ENCODE results near the gene ASTL. TPM values are rescaled to one million over a fixed set of nuclear protein-coding genes. Genes with fewer than 3 reads are reported as not detected.

ASTL gene
- total RNA-seq, 2 experiments from 2014 or later, result 0.49 TPM; not detected in 1

DNA sequence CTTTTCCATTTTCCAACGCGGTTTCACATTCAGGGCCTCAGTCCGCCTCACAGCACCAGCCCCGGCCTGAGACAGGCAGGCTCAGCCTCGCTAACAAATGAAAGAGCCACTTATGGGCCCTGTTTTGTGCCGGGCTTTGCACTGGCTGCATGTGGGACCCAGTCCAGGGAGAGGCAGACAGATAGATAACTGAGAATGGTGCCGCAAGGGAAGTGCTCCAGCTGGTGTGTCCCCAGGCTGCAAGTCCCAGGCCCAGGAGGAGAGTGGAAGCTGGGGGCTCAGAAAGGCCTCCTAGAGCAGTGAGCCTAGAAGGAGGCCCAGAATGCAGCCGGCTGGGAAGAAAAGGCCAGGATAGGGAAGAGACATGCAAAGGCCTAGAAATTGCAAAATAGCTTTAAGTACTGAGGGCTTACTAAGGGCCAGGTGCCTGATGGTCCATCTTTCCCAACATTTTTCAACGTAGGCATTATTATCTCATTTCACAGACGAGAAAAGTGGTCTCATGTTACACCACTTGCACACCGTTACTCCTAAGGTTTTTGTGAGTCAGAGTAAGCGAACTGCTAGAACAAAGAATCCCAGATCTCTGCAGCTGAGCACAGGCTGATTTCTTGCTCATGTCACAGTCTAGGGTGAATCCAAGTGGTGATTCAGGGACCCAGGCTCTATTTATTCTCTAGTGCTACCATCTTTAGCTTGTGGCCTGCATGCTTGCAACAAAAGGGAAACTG is 47.9 kb downstream of the ASTL start:
- Histone ChIP-seq H4K20me1 (ENCODE audit: insufficient read depth, low read length) (no peaks in the 10 kb centered on the region), H3K4me3 (ENCODE audit: low read depth, low read length, poor library complexity, severe bottlenecking) (no peak overlapping the region), H3K79me2 (ENCODE audit: insufficient read depth, low read depth, low read length) (no peaks in the 10 kb centered on the region), H3K27ac (ENCODE audit: low read depth, low read length, poor library complexity, severe bottlenecking) (no peak overlapping the region), H3K9me2 (ENCODE audit: insufficient read depth, low read length) (no peaks in the 10 kb centered on the region), H3K4me2 (ENCODE audit: low read length) (no peak overlapping the region), H3K9me3 (ENCODE audit: low read length) (no peaks in the 10 kb centered on the region), H3K4me1 (ENCODE audit: insufficient read depth, low read length, poor library complexity, severe bottlenecking) (no peaks in the 10 kb centered on the region), H3K36me3 (ENCODE audit: insufficient read depth, low read length) (no peaks in the 10 kb centered on the region), H2AFZ (ENCODE audit: low read length) (no peak overlapping the region)
- no peak for DNase-seq (ENCODE audit: low spot score)
- ChIA-PET CTCF (ENCODE audit: unreplicated experiment) (no interaction called here), POLR2A (interaction anchor here (0.5 kb wide), 1 partner anchor 755 kb away, joined by 3 read pairs; no protein-coding TSS in a partner anchor)
- no TSS peak for BruUV-seq (replicated peaks)
- intact Hi-C loops (cut with micrococcal nuclease; ENCODE audit: unreplicated experiment), result no loop called here
- TF ChIP-seq EZH2phosphoT487 (IDR thresholded peaks at IDR 0.05; ENCODE audit: borderline replicate concordance, low read depth, low read length), result no peak
- TF ChIP-seq, protein P1, sequence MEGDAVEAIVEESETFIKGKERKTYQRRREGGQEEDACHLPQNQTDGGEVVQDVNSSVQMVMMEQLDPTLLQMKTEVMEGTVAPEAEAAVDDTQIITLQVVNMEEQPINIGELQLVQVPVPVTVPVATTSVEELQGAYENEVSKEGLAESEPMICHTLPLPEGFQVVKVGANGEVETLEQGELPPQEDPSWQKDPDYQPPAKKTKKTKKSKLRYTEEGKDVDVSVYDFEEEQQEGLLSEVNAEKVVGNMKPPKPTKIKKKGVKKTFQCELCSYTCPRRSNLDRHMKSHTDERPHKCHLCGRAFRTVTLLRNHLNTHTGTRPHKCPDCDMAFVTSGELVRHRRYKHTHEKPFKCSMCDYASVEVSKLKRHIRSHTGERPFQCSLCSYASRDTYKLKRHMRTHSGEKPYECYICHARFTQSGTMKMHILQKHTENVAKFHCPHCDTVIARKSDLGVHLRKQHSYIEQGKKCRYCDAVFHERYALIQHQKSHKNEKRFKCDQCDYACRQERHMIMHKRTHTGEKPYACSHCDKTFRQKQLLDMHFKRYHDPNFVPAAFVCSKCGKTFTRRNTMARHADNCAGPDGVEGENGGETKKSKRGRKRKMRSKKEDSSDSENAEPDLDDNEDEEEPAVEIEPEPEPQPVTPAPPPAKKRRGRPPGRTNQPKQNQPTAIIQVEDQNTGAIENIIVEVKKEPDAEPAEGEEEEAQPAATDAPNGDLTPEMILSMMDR (conservative IDR thresholded peaks at IDR 0.05; ENCODE audit: low read length), result no peak

DNA sequence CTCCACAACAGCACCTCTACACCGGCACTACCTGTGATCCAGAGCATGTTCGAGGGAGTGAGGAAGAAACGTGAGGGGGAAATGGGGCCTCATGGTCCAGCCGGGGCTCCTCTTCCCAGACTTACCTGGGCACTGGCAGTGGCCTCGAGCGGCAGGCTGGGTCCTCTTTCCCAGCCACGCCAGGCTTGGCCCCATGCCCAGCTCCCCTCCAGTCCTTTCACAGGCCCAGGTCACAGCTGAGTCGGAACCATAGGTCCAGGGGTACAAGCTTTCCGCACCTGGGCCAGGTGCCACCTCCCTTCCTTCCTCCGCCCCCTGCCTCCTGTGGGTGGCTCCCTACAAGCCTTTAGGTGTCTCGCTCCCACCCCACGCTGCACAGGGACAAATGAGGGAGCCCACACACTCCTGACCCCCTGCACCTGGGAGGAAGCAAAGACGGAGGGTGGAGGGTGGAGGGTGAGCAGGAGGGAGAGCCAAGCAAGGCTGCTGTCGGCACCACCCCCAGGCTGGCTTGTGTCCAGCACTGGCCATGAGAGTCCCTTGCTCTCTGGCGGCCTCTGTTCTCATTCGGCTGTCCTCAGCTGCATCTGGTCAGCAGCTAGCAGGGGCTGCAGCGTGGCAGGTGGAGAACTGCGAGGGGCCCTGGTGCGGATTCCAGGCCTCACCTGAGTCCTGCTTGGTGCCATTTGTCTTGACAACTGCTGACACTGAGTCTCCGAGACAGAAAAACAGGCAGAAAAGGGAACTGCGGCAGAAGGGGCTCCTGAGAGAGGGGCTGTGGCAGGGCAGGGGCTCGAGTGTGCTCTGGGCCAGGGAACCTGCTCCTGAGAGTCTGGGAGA is 48.7 kb downstream of the ASTL start:
- no TSS peak for BruUV-seq (replicated peaks)
- Histone ChIP-seq H3K79me2 (ENCODE audit: insufficient read depth, low read depth, low read length) (no peaks in the 10 kb centered on the region), H4K20me1 (ENCODE audit: insufficient read depth, low read length) (no peaks in the 10 kb centered on the region), H3K36me3 (ENCODE audit: insufficient read depth, low read length) (no peaks in the 10 kb centered on the region), H3K9me3 (ENCODE audit: low read length) (no peaks in the 10 kb centered on the region), H3K4me2 (ENCODE audit: low read length) (no peak overlapping the region), H3K4me3 (ENCODE audit: low read depth, low read length, poor library complexity, severe bottlenecking) (no peak overlapping the region), H3K27ac (ENCODE audit: low read depth, low read length, poor library complexity, severe bottlenecking) (no peak overlapping the region), H3K4me1 (ENCODE audit: insufficient read depth, low read length, poor library complexity, severe bottlenecking) (no peaks in the 10 kb centered on the region), H2AFZ (ENCODE audit: low read length) (no peak overlapping the region), H3K9me2 (ENCODE audit: insufficient read depth, low read length) (no peaks in the 10 kb centered on the region)
- POLR2A ChIA-PET, result no interaction called here
- CTCF ChIA-PET (ENCODE audit: unreplicated experiment), result no interaction called here
- no peak for DNase-seq (ENCODE audit: low spot score)
- no peak for TF ChIP-seq EZH2phosphoT487 (IDR thresholded peaks at IDR 0.05; ENCODE audit: borderline replicate concordance, low read depth, low read length)
- TF ChIP-seq, protein P1 (conservative IDR thresholded peaks at IDR 0.05; ENCODE audit: low read length), result no peak
- intact Hi-C loops (cut with micrococcal nuclease; ENCODE audit: unreplicated experiment), result no loop called here
